IPS DF 4.7 (cell line): ENCODE data around the gene GTPBP4.
"Not testable (repeated sequence)": the region's sequence is repeated elsewhere in the genome, so short reads cannot be mapped to it uniquely, and the experiment has no call there.

Experiments
- DNase-seq: peaks from one replicate; pipeline ENCODE4 v3.0.0-alpha.2; 2013; ENCODE audit warnings: low spot score; ENCODE audit errors: extremely low read depth

Gene GTPBP4

GRCh38 chr10:1056326-1057105 lies 68.3 kb downstream of the GTPBP4 start, which contains the start of gene WDR37:
WDR37 (plus strand) TSS chr10:1056385; CDS start chr10:1072156, 15,771 bp downstream.
- no peak for DNase-seq

- DNase-seq = no peak
Measured at GRCh38 chr10:1057106-1057657, 68.9 kb downstream of the GTPBP4 start.

GRCh38 chr10:1058017-1058416 lies 69.8 kb downstream of the GTPBP4 start:
- DNase-seq = no peak

GRCh38 chr10:1059902-1060301 lies 71.7 kb downstream of the GTPBP4 start:
- DNase-seq = no peak

GRCh38 chr10:1061930-1062774 lies 73.9 kb downstream of the GTPBP4 start:
- DNase-seq = no peak

GRCh38 chr10:1063232-1063865 lies 75.1 kb downstream of the GTPBP4 start:
- no peak for DNase-seq

GRCh38 chr10:1064964-1065247 lies 76.7 kb downstream of the GTPBP4 start:
- no peak for DNase-seq

- DNase-seq = not testable (repeated sequence)
Measured at GRCh38 chr10:1066734-1067133, 78.5 kb downstream of the GTPBP4 start.

- no peak for DNase-seq
Measured at GRCh38 chr10:1068380-1069361, 80.4 kb downstream of the GTPBP4 start.
